B cell (primary cell): Measurements from ENCODE around the gene TCF7L2. TPM values are rescaled to one million over a fixed set of nuclear protein-coding genes. Genes with fewer than 3 reads are reported as not detected.

Source experiments
- ATAC-seq: fragments of 200-7000 bp; cut with Tn5 transposase; one replicate; pipeline ENCODE4 v1.10.0; 2021; ENCODE audit warnings: low read depth, mild to moderate bottlenecking, moderate number of reproducible peaks, moderate library complexity
- CTCF ChIA-PET: fragments of 350-600 bp; sonication (Branson Sonifier 250); formaldehyde crosslinking; loops from one replicate; lab custom pipeline; 2021; ENCODE audit warnings: antibody characterized with exemption, inconsistent platforms; lab: Charles Lee
- POLR2A ChIA-PET: fragments of 350-600 bp; sonication (Branson Sonifier 250); formaldehyde crosslinking; loops from one replicate; lab custom pipeline; 2021; ENCODE audit warnings: antibody characterized with exemption; lab: Charles Lee
- DNase-seq: peaks from one replicate; pipeline ENCODE4 v3.0.0; 2013
- H2AFZ ChIP-seq: 2 replicates; pipeline ENCODE4 v1.6.1; 2012; ENCODE audit warnings: mild to moderate bottlenecking, low read depth, low read length; ENCODE audit not compliant: insufficient read depth, poor library complexity, severe bottlenecking
- H3K27ac ChIP-seq, 2 donors: 1 replicate in 1 of 2; 2 replicates in 1 of 2; pipeline ENCODE4 v1.5.1; 2012 to 2013; ENCODE audit warnings: low read length in 2 of 2, mild to moderate bottlenecking in 2 of 2, moderate library complexity in 1 of 2
- H3K27me3 ChIP-seq, 4 experiments: fragments of 200-600 bp in 1 of 4; sonication (generic) in 1 of 4; replicated peaks in 1 of 4; 1 replicate in 2 of 4; 2 replicates in 2 of 4; pipeline versions ENCODE4 v1.6.1 to v1.7.0; 2013 to 2016; ENCODE audit warnings: low read length in 3 of 4, mild to moderate bottlenecking in 2 of 4, mixed read lengths in 1 of 4, moderate library complexity in 1 of 4; ENCODE audit not compliant: insufficient read depth in 4 of 4, control insufficient read depth in 3 of 4; ENCODE audit errors: control extremely low read depth in 1 of 4
- H3K36me3 ChIP-seq, 2 experiments: replicated peaks in 1 of 2; 1 replicate in 1 of 2; 2 replicates in 1 of 2; pipeline versions ENCODE4 v1.6.1 to v1.7.1; 2013; ENCODE audit warnings: low read length in 1 of 2; ENCODE audit not compliant: insufficient read depth in 2 of 2, control insufficient read depth in 1 of 2; ENCODE audit errors: control extremely low read depth in 1 of 2, extremely low read depth in 1 of 2
- H3K4me1 ChIP-seq, 2 donors: fragments of 200-600 bp in 1 of 2; sonication (generic) in 1 of 2; 1 replicate in 1 of 2; 2 replicates in 1 of 2; pipeline versions ENCODE4 v1.5.1 to v1.6.1; 2013 to 2017; ENCODE audit warnings: low read length in 2 of 2; ENCODE audit not compliant: control insufficient read depth in 2 of 2, insufficient read depth in 2 of 2
- H3K4me2 ChIP-seq: replicated peaks from 2 replicates; pipeline ENCODE3; 2012; ENCODE audit warnings: mild to moderate bottlenecking, low read depth, low read length; ENCODE audit not compliant: poor library complexity, severe bottlenecking
- H3K4me3 ChIP-seq, 5 experiments: fragments of 200-600 bp in 1 of 5; sonication (generic) in 1 of 5; 1 replicate in 3 of 5; 2 replicates in 2 of 5; pipeline versions ENCODE4 v1.5.1 to v1.7.0; 2011 to 2016; ENCODE audit warnings: low read length in 4 of 5, mild to moderate bottlenecking in 4 of 5, low read depth in 2 of 5, control low read depth in 1 of 5, moderate library complexity in 1 of 5; ENCODE audit not compliant: insufficient read depth in 1 of 5; ENCODE audit errors: control extremely low read depth in 1 of 5, extremely low read depth in 1 of 5
- H3K79me2 ChIP-seq: fragments of 200-600 bp; sonication (generic); one replicate; pipeline ENCODE4 v1.6.0; 2016; ENCODE audit warnings: low read length; ENCODE audit not compliant: control insufficient read depth, insufficient read depth
- H3K9ac ChIP-seq: fragments of 200-600 bp; sonication (generic); 2 replicates; pipeline ENCODE4 v1.6.1; 2017; ENCODE audit warnings: mild to moderate bottlenecking, low read length, moderate library complexity
- H3K9me3 ChIP-seq, 3 donors: one replicate each; pipeline versions ENCODE4 v1.6.1 to v1.7.1; 2013; ENCODE audit warnings: low read length in 2 of 3; ENCODE audit not compliant: control insufficient read depth in 2 of 3, insufficient read depth in 1 of 3; ENCODE audit errors: control extremely low read depth in 1 of 3
- H4K20me1 ChIP-seq: 2 replicates; pipeline ENCODE4 v1.6.0; 2012; ENCODE audit warnings: mild to moderate bottlenecking, low read length; ENCODE audit not compliant: insufficient read depth, control insufficient read depth, poor library complexity, severe bottlenecking
- H3K27ac Mint-ChIP-seq: one replicate; pipeline ENCODE4 v1.8.0; 2021; ENCODE audit warnings: mixed read lengths
- H3K27me3 Mint-ChIP-seq: one replicate; pipeline ENCODE4 v1.8.0; 2021; ENCODE audit warnings: mixed read lengths
- H3K4me1 Mint-ChIP-seq: one replicate; pipeline ENCODE4 v1.8.0; 2021; ENCODE audit warnings: mixed read lengths
- H3K4me3 Mint-ChIP-seq: one replicate; pipeline ENCODE4 v1.8.0; 2021; ENCODE audit warnings: mixed read lengths
- H3K9me3 Mint-ChIP-seq: one replicate; pipeline ENCODE4 v1.8.0; 2022; ENCODE audit warnings: mixed read lengths; ENCODE audit not compliant: insufficient read depth
- EZH2 ChIP-seq: IDR thresholded peaks from 2 replicates; pipeline ENCODE4 v1.6.1; 2012; ENCODE audit warnings: borderline replicate concordance, low read depth, mild to moderate bottlenecking, moderate library complexity, low read length; ENCODE audit not compliant: insufficient read depth, poor library complexity, severe bottlenecking
- WGBS: methylation state at CpG from one replicate; pipeline ENCODE4 v1.1.5; 2013; ENCODE audit warnings: missing lambda C conversion rate; ENCODE audit not compliant: insufficient coverage; 5-methylcytosine and 5-hydroxymethylcytosine counted together
- intact Hi-C: fragments of 100-400 bp; cut with micrococcal nuclease; formaldehyde crosslinking; loops from one replicate; pipeline ENCODE4 v1.10.0; 2022
- polyA plus RNA-seq: library from polyadenylated mRNA; depleted of rRNA; stranded (reverse); fragments of >200 nt; gene quantifications from 2 replicates; pipeline ENCODE4 v1.2.3, GENCODE V29; 2012
- total RNA-seq, 2 donors: library from RNA; stranded (reverse); fragments of 120-200 nt in 1 of 2; gene quantifications; 1 replicate in 1 of 2; 2 replicates in 1 of 2; pipeline versions ENCODE4 v1.2.3 to v1.2.4, GENCODE V29; 2013 to 2022
- TF ChIP-seq, protein P1 (sequence below): fragments of 200-600 bp; IDR thresholded peaks from one replicate; pipeline ENCODE4 v1.8.0; 2022; ENCODE audit warnings: antibody characterized with exemption, mild to moderate bottlenecking

Gene TCF7L2
- total and polyA plus RNA-seq, 2 donors (not counting 1 experiment from before 2014, with no cell fraction given): 0.48 to 1.1 TPM

DNA sequence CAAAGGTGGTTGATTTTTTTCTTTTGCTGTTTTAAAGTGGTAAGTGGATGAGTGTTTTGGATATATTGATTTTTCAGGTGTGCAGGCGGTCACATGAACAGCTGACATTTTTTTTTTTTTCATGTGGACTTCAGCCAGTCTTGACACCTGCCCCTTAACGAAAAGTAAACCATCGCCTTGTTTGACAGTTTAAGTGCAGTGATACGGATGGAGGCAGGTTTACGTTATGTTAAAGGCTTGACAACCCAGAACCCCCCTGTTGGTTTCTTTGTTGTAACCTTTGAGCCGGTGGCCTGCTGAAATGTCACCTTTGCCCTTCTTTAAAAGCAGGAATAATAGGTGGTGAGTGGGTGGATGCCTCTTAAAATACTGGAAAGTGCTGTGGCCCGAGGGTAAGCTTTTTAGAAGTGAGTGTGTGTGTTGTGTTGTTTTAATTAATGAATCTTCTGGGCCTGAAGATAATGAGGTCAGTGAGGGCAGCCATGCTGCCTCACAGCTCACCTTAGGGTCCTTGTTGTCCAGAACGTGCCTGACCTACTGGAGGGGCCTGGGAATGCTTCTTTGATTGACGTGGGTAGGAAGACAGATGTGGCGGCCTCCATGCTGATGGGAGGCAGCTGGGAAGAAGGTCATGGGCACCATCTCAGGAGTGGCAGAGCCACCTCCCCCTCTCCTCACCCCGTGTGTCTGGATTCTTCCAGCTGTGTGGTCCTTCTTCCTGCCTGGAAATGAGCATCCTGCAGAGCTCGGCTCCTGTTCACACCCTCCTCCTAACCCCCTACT, 69.8 kb downstream of the TCF7L2 start:
- Histone ChIP-seq H3K79me2 (no peaks in the 10 kb centered on the region), H2AFZ (no peak overlapping the region), H3K9me3 (no peaks in the 10 kb centered on the region), H3K9ac (no peak overlapping the region), H4K20me1 (no peaks in the 10 kb centered on the region), H3K27ac (no peak overlapping the region), H3K27me3 (no peaks in the 10 kb centered on the region), H3K4me1 (no peaks in the 10 kb centered on the region), H3K36me3 (no peaks in the 10 kb centered on the region), H3K4me3 (no peak overlapping the region), H3K4me2 (no peak overlapping the region)
- H3K27me3 Mint-ChIP-seq: peaks cover 10% of the 10 kb centered on the region
- no peak overlapping the region for H3K4me3 Mint-ChIP-seq
- ChIA-PET POLR2A (no interaction called here), CTCF (no interaction called here)
- H3K9me3 Mint-ChIP-seq: no peaks in the 10 kb centered on the region
- no peak for DNase-seq
- H3K4me1 Mint-ChIP-seq: no peaks in the 10 kb centered on the region
- intact Hi-C loops: no loop called here
- ATAC-seq: no peak
- WGBS: 92% methylated on average over 8 of the region's 12 CpGs
- H3K27ac Mint-ChIP-seq: no peak overlapping the region
- no peak for TF ChIP-seq EZH2
- TF ChIP-seq, protein P1, sequence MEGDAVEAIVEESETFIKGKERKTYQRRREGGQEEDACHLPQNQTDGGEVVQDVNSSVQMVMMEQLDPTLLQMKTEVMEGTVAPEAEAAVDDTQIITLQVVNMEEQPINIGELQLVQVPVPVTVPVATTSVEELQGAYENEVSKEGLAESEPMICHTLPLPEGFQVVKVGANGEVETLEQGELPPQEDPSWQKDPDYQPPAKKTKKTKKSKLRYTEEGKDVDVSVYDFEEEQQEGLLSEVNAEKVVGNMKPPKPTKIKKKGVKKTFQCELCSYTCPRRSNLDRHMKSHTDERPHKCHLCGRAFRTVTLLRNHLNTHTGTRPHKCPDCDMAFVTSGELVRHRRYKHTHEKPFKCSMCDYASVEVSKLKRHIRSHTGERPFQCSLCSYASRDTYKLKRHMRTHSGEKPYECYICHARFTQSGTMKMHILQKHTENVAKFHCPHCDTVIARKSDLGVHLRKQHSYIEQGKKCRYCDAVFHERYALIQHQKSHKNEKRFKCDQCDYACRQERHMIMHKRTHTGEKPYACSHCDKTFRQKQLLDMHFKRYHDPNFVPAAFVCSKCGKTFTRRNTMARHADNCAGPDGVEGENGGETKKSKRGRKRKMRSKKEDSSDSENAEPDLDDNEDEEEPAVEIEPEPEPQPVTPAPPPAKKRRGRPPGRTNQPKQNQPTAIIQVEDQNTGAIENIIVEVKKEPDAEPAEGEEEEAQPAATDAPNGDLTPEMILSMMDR: no peak

DNA sequence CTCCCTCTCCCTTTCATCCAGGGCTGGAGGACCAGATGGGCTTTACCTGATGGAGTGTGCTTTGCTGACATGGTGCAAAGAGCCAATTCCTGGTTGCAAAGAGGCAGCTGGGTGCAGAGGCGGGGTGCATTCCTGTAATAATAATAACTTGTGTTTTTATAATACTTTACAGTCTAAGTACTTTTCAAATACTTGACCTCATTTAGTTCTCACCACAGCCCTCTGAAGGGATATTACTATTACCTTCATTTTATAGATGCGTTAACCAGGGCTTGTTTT, 70.4 kb downstream of the TCF7L2 start:
- H3K9me3 ChIP-seq: no peaks in the 10 kb centered on the region
- H3K79me2 ChIP-seq: no peaks in the 10 kb centered on the region
- WGBS: no CpG with 5 or more reads among the region's 2 CpGs
- Mint-ChIP-seq H3K4me1 (no peaks in the 10 kb centered on the region), H3K9me3 (no peaks in the 10 kb centered on the region), H3K4me3 (no peak overlapping the region), H3K27ac (no peak overlapping the region), H3K27me3 (peaks cover 10% of the 10 kb centered on the region)
- no peaks in the 10 kb centered on the region for H3K4me1 ChIP-seq
- ATAC-seq: no peak
- H3K27me3 ChIP-seq: no peaks in the 10 kb centered on the region
- ChIA-PET CTCF (no interaction called here), POLR2A (no interaction called here)
- no peaks in the 10 kb centered on the region for H4K20me1 ChIP-seq
- no peak overlapping the region for H2AFZ ChIP-seq
- TF ChIP-seq EZH2: no peak
- TF ChIP-seq, protein P1: no peak
- no peak overlapping the region for H3K9ac ChIP-seq
- no peak overlapping the region for H3K4me2 ChIP-seq
- no peaks in the 10 kb centered on the region for H3K36me3 ChIP-seq
- H3K27ac ChIP-seq: no peak overlapping the region
- no peak for DNase-seq
- H3K4me3 ChIP-seq: no peak overlapping the region
- intact Hi-C loops: no loop called here
